ENCODE results near the gene CACNA2D4. TPM values are rescaled to one million over a fixed set of nuclear protein-coding genes. Genes with fewer than 3 reads are reported as not detected.

The CACNA2D4 gene
- polyA plus RNA-seq, 3 donors = 1.8 to 2.4 (median 2.3) TPM

- no peak for DNase-seq (ENCODE audit: low read depth in 3 of 3, low spot score in 2 of 3)
Observed at GRCh38 chr12:1807087-1807860, 111.2 kb downstream of the CACNA2D4 start.

- no peak for DNase-seq (ENCODE audit: low read depth in 3 of 3, low spot score in 2 of 3)
Observed at GRCh38 chr12:1806301-1807086, 112.0 kb downstream of the CACNA2D4 start.

- DNase-seq (ENCODE audit: low read depth in 3 of 3, low spot score in 2 of 3) = no peak
Observed at GRCh38 chr12:1805441-1806081, 112.9 kb downstream of the CACNA2D4 start.

GRCh38 chr12:1804545-1805332 is 113.7 kb downstream of the CACNA2D4 start:
- DNase-seq (ENCODE audit: low read depth in 3 of 3, low spot score in 2 of 3) = peak; percentile 65 to 81 (median 67)

GRCh38 chr12:1803736-1804135 is 114.7 kb downstream of the CACNA2D4 start:
- DNase-seq (ENCODE audit: low read depth in 3 of 3, low spot score in 2 of 3) = no peak

GRCh38 chr12:1801303-1801975 is 117.0 kb downstream of the CACNA2D4 start:
- no peak for DNase-seq (ENCODE audit: low read depth in 3 of 3, low spot score in 2 of 3)

GRCh38 chr12:1800401-1801302 is 117.8 kb downstream of the CACNA2D4 start:
- DNase-seq (ENCODE audit: low read depth in 3 of 3, low spot score in 2 of 3) = no peak

GRCh38 chr12:1799882-1800400 is 118.5 kb downstream of the CACNA2D4 start:
- no peak for DNase-seq (ENCODE audit: low read depth in 3 of 3, low spot score in 2 of 3)

GRCh38 chr12:1799051-1799881 is 119.2 kb downstream of the CACNA2D4 start:
- no peak for DNase-seq (ENCODE audit: low read depth in 3 of 3, low spot score in 2 of 3)

- DNase-seq (ENCODE audit: low read depth in 3 of 3, low spot score in 2 of 3) = no peak
Observed at GRCh38 chr12:1798641-1799020, 119.8 kb downstream of the CACNA2D4 start.

- DNase-seq (ENCODE audit: low read depth in 3 of 3, low spot score in 2 of 3) = no peak
Observed at GRCh38 chr12:1797991-1798640, 120.3 kb downstream of the CACNA2D4 start.

GRCh38 chr12:1797011-1797901 is 121.2 kb downstream of the CACNA2D4 start:
- no peak for DNase-seq (ENCODE audit: low read depth in 3 of 3, low spot score in 2 of 3)

- no peak for DNase-seq (ENCODE audit: low read depth in 3 of 3, low spot score in 2 of 3)
Observed at GRCh38 chr12:1796515-1797010, 121.9 kb downstream of the CACNA2D4 start.

GRCh38 chr12:1795785-1796514 is 122.5 kb downstream of the CACNA2D4 start:
- DNase-seq (ENCODE audit: low read depth in 3 of 3, low spot score in 2 of 3) = peak; percentile 54 to 75 (median 72)

GRCh38 chr12:1795221-1795784 is 123.1 kb downstream of the CACNA2D4 start:
- DNase-seq (ENCODE audit: low read depth in 3 of 3, low spot score in 2 of 3) = no peak
